GM08714 (cell line): ENCODE data around the gene SLC7A5.
"Not testable (repeated sequence)": the region's sequence is repeated elsewhere in the genome, so short reads cannot be mapped to it uniquely, and the experiment has no call there.

Experiments used
- H3K4me3 ChIP-seq: fragments of 200-500 bp; sonication (Bioruptor generic); 2 replicates; pipeline ENCODE4 v1.5.1; 2014; ENCODE audit warnings: mild to moderate bottlenecking, low read length, inconsistent platforms
- ZNF274 ChIP-seq: IDR thresholded peaks from 2 replicates; pipeline ENCODE4 v1.6.1; 2012; ENCODE audit warnings: mild to moderate bottlenecking, low read depth, low read length

The SLC7A5 gene

DNA sequence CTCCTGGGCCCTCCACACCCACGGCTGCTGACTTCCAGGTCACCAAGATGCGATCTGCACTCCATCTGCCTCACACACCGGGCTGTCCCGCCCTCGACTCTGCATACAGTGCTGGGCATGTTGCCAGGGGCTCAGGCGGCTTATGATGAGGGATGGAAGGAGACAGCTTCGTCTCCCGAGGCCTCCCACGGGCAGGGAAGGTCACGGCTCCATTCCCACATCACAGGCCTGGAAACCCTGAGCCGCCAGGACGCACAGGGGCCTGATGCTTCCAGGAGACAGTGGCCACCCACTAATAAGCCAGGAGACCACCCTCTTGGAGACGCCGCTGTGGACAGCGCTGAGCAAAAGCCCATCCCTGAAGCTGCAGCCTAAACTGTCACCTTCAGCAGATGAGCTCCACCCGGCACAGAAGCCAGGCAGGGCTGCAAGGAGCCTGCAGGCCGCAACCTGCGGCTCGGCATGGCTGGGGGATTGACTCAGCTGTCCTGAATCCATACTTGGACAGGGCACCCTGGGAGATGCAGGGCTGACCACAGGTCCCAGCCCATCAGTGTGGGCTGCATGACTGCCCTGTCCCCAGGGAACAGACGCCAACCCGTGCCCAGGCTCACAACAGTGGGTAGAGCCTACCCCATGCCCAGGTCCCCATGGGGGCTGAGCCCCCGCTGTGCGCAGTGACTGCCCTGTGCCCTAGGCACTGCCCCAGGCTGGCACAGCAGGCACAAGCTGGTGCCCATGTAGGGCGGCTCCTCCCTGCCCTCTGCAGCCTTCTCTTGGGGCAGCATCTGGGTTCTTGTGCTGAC, 34.4 kb downstream of the SLC7A5 start:
- H3K4me3 ChIP-seq, result no peak overlapping the region
- TF ChIP-seq ZNF274, result no peak

DNA sequence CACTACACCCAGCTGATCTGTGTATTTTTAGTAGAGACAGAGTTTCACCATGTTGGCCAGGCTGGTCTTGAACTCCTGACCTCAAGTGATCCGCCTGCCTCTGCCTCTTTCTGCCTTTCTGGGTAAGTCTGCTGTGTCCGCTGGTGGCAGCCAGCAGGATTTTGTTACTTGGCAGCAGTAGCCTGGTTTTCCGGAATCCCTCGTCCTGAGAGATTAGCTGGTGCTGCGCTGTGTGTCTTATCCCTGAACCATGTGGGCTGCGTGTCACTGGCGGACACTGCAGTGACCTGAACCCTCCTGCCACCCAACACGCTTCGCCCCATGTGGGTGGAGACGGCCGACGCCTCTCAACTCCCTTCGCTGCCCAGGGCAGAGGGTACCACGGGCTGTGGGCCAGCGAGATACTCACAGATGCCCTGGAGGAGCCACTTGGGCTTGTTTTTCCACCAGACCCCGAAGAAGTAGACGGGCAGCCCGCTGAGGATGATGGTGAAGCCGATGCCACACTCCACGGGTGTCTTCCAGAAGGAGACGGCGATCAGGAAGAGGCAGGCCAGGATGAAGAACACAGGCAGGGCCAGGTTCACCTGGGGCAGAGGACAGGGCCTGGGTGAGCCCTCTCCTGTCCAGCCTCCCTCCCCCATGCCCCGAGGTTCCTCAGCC, 35.2 kb downstream of the SLC7A5 start:
- H3K4me3 ChIP-seq, result no peak overlapping the region
- no peak for TF ChIP-seq ZNF274

DNA sequence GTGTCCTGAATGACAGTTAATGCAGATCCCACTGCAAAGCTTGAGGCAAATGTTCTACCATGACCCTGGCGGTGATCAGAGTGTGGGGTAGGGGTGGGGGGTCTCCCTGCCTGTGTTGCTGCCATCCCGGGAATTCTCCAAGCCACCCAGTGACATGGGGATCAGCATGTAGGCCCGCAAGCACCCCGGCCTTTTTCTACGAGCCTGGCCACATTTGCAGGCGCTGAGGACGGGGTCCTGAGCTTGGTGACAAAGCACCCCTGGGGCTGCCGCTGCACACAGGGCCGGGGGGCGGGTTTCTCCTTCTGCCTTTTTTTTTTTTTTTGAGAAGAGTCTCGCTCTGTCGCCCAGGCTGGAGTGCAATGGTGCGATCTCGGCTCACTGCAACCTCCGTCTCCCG, 35.8 kb downstream of the SLC7A5 start:
- no peak for TF ChIP-seq ZNF274
- no peak overlapping the region for H3K4me3 ChIP-seq

DNA sequence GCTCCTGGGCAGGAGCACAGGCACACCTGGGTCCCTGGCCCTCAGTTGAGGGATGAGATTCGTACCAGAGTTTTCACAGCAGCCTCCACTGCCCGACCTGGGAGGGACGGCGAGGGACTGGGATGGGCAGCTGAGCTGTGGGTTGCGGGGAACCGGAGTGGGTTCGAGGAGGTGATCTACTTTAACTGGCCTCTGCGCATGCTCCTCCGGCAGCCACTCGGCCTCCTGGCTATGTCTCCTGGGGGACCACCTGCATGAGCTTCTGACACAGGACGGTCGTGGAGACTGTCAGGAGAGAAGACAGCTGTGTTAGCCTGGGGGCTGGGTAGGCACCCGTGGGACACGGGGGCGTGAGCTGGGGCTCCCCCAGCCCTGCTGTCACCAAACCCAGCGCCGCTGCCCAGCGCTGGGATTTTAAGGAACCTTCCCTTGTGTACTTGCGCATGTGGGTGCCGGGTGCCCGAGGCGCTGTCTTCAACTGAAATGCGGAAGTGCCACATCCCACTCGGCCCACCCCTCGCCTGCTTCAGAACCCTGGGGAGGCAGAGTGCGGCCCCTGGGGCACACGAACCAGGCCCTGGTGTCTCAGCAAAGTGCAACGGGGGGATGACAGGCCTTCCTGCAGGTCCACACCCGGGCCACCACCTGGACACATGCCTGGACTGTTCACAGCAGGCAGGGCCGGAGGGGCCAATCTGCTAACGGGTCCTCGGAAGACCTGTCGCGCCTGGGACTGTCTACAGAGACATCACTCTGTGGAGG, 36.4 kb downstream of the SLC7A5 start:
- H3K4me3 ChIP-seq, result no peak overlapping the region
- TF ChIP-seq ZNF274, result no peak

DNA sequence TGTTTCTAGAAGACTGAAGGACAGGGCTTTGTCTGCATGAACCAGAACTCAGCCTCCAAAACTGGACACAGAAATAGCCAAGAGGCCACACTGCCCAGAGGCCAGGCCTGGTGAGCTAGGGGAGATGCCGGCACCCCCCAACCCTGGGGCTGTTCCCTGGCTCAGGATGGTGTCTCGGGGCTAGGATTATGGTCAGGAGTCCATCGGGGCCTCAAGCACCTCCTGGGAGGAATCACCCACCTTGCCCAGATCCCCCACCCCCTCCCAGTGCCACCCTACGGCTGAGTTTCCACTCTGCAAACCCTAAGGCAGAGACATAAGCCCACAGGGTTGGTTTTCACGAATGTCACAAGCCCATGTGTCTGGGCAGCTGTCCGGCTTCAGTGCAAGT, 37.2 kb downstream of the SLC7A5 start:
- H3K4me3 ChIP-seq, result no peak overlapping the region
- TF ChIP-seq ZNF274, result no peak

DNA sequence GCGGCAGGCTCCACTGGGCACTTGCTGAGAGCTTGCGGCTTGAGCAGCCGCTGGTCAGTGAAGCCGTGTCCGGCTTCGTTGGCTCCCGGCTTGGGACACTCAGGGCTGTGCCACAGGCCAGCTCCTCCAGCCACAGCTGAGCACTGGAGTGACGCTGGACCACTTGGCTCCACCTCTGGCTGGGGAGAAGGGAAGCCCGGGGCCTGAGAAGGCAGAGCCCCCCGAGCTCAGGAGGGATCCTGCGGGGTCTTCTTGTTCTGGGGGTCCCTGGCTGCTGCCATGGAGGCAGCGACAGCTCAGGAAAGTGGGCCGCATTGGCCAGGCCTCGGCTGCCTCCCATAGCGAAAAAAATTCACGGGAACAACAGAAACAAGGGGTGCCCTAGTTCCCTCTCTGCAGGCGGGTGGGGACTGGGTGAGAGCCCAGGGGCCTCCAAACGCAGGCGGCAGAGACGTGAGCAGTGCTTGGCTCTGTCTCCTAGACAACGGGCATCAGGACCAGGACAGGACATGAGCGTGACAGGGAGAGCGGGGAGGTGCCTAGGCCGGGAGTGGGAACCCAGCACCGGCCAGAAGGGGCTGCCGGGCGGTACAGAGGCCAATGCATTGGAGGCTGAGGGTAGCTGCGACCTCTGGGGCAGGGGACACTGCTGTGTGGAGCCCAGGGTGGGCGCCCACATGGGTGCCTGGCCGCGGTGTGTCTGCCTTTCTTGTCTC, 37.7 kb downstream of the SLC7A5 start:
- TF ChIP-seq ZNF274, result no peak
- H3K4me3 ChIP-seq, result no peak overlapping the region

DNA sequence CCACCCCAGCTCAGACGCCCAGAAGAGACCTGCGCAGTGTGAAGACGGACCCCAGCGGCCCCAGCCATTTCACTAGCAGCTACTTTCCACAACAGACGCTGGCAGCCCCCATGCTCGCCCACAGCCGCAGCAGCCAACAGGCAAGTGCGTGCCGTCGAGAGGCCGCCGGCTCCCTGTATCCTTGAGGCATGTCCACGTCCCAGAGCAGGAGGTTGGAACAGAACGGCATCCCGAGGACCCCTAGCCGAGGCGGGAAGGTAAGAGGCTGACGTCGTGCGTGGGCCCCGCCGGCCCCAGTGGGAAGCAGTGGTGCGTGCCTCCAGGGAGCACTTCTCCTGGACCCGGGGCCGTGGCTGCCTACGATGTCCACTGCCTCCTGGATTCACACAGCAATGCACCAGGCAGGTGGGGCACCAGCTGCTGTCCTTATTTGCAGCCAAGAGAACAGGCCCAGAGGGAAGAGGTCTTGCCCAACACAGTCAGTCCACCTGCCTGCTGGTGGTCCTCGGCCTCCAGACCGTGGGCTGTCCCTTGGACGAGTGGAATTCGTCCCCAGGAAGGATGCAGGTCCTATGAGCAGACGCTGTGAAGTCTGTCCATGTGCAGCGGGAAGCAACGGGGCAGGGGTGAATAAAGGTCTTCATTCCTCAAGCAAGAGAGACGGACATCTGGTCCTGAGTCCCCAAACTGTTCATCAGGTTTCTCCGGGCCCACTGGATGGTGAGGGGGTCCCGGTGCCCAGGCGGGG, 38.5 kb downstream of the SLC7A5 start:
- no peak for TF ChIP-seq ZNF274
- H3K4me3 ChIP-seq, result no peak overlapping the region

DNA sequence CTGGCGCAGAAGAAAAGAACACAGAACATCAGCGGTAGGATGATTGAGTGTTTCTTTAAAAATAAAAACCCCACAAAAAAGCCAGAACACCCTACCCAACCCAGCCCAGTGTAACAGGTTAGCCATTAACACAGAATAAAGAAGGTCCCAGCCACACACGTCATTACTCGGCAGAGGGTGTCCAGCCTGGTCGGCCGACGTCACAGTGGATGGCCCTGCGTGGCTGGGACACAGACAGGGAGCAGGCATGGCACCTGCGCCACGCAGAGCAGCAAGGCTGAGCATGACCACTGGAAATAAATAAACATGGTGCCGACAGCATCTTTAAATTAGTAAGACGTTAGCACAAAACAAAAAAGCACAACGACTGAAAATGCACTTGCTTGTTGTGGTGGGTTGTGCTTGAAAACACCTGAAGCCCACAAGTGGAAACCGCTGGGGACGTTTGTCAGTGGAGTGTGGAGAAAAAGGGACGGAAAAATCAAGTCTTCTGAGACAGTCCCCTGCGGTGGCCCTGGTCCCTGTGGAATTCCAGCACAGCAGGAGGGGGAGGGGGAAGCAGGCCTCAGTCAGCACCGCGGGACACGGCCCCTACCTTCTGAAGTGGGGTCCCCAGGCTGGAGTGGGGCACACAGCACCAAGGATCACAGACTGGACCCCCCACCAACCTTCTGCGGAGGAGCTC, 39.2 kb downstream of the SLC7A5 start:
- no peak for TF ChIP-seq ZNF274

DNA sequence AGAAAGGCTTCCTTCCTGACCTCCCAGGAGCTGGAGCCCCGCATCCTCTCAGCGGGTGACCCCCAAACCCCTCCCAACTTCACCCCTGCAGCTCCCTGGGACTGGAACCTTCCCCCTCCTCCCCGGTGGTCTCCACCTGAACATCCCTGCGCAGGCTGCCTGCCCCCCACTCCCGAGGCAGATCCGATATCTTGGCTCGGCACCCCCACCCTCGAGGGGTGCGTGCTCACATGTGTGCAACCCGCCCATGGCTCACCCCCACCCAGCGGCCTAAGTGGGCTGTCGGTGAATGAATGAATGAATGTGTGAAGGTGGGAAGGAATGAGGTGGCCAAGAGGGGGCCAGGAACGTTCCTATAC, 39.7 kb downstream of the SLC7A5 start:
- H3K4me3 ChIP-seq, result no peak overlapping the region
- TF ChIP-seq ZNF274, result no peak

More for the DNA sequence above, 39.2 kb downstream of the SLC7A5 start:
- H3K4me3 ChIP-seq, result no peak overlapping the region

DNA sequence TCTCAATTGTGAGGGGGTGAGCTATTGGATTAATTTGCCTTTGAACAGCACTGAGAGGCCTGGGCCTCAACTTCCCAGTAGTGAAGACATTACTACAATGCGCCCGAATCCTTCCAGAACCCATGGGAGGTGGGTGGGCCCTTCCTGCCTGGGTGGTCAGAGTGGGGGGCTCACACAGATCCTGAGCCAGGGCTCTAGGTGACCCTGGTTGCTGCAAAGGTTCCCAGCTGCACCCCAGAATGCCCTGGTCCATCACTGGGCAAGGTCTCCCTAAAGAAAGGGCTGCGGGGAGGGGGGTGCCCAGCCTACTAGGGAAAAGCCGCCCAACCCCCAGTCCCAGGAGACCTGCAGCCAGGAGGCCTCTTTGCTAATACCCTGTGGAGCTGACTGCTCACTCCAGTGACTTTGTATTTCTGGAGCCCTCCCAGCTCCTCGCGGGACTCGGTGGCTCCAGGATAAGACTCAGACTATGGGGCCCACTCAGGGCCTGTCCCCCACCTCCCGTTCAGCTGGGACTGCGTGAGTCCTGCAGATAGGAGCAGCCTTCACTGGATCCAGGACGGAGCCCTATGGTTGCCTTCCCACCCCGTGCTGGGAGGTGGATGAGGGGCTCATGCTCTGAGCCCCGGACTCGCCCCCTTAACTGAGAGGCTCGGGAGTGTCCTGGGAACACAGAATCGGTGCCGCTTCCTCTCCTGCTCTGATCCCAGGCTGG, 40.2 kb downstream of the SLC7A5 start:
- no peak overlapping the region for H3K4me3 ChIP-seq
- no peak for TF ChIP-seq ZNF274

DNA sequence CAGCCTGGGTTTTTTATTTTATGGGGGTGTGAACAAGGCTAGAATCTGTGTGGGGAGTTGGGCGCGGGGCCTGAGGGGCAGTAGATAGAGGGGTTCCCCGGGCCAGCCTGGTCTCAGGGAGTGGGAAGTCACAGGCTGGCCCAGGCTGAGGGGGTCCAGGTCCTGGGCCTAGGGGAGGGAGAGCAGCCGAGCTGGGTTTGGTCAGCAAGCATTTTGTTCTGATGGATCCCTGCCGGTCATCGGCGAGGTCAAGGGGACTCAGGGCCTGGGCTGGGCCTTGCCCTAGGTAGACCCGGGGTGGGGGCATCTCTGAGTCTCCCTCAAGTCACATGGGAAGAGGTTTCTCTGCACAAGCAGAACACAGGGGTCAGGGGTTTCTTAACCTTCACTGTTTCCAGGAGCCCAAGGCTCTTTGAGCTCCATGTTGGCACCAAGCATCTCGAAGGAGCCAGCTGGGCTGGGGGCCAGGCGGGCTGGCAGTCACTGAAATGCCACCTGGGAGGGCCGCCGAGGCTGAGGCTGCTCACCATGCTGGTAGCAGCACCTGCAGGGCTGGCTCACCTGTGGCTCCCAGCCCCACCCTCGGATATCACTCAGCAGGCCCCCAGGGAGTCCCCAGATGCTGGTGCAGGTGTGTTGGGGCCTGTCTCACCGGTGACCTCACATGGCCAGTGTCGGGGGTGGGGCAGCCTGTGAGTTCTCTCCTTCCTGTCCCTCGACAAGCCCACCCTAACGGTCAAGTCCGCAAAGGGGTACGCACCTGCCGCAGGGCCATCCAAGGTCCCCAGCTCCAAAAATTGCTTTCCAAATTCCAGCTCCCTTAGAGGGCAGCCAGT, 41.0 kb downstream of the SLC7A5 start:
- H3K4me3 ChIP-seq, result no peak overlapping the region
- no peak for TF ChIP-seq ZNF274

DNA sequence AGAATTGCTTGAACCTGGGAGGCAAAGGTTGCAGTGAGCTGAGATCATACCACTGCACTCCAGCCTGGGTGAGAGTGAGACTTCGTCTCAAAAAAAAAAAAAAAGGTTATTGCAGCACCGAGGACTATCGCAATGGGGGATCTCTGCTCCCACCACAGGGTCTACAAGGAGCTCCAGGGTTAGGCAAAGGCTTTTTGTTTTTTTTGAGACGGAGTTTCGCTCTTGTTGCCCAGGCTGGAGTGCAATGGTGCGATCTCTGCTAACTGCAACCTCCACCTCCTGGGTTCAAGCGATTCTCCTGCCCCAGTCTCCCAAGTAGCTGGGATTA, 41.8 kb downstream of the SLC7A5 start:
- H3K4me3 ChIP-seq, result not testable (repeated sequence)
